Esophagus mucosa (tissue), 1 donor: ENCODE results near the gene BEND7. TPM values are rescaled to one million over a fixed set of nuclear protein-coding genes. Genes with fewer than 3 reads are reported as not detected.
"Not testable (repeated sequence)": the region's sequence is repeated elsewhere in the genome, so short reads cannot be mapped to it uniquely, and the experiment has no call there.

Experiments
- ATAC-seq: fragments of 200-7000 bp; cut with Tn5 transposase; one replicate; pipeline ENCODE4 v1.9.1; 2020
- total RNA-seq: library from RNA; stranded (reverse); gene quantifications from one replicate; pipeline ENCODE4 v1.2.4, GENCODE V29; 2023
- donor health status: DM: yes; HTN: yes; CAD: no.

BEND7 gene
- total RNA-seq, 1 donor from 2014 or later, result 0.56 TPM

- ATAC-seq, result no peak
Measured at GRCh38 chr10:13475124-13475523, 53.7 kb downstream of the BEND7 start.

DNA sequence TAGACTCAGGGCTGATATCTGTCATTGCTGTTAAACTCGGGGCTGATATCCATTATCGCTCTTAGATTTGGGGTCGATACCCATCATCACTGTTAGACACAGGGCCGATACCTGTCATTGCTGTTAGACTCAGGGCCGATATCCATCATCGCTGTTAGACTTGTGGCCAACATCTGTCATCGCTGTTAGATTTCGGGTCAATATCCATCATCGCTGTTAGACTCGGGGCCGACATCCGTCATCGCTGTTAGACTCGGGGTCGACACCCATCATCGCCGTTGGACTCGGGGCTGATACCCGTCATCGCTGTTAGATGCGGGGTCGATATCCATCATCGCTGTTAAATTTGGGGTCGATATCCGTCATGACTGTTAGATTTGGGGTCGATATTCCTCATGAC, 54.8 kb downstream of the BEND7 start:
- ATAC-seq, result no peak

- no peak for ATAC-seq
Measured at GRCh38 chr10:13472359-13472758, 56.5 kb downstream of the BEND7 start.

GRCh38 chr10:13470270-13470669, 58.5 kb downstream of the BEND7 start:
- ATAC-seq, result no peak

- no peak for ATAC-seq
Measured at GRCh38 chr10:13462551-13462950, 66.3 kb downstream of the BEND7 start.

DNA sequence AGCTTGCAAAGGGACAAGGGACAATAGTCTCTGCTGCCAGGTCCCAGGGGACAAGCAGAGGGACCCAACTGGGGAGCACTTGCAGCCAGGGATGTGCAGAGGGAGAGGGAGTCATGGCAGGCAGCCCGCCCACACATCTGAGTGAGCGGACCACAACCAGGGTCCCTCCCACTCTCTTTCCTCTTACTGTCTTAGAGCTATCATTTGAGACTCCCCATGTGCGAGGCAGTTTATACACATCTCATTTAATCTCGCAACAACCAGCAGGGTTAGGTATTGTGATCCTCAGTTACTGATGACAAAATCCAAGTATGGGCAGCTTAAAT, 70.2 kb downstream of the BEND7 start:
- ATAC-seq, result no peak

DNA sequence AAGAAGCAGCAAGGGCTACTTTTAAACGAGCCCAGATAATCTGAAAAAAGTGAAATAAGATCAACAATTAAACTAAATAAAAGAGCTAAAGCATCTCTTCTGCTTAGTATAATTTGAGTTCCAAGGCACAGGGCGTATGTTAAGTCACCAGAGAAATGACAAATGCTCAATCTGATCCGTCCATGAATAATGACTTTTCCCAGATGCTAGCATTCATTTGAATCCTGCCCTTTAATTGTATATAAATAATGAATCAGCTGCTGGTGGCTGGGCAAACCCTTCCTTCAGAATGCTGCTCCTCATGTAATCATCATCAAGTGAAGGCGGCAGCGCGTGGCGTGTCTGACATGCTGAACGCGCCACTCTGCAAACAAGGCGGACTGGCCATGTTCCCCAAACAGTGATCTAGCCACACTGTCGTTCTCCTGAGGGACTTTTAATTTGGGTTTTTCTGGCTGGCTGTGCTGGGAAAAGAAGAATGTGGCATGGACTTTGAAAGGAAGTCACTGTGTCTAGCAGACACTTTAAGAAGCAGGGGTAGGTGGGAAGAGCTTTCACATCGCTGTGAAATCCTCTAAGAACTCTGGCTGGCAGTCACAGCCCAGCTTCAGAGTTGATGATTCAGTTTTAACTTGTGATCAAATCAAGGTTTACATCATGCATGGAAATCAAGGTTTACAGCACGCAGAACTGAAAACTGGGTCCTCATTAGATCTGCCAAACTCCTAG, 70.7 kb downstream of the BEND7 start:
- no peak for ATAC-seq

- ATAC-seq, result peak; percentile 39
Measured at GRCh38 chr10:13453896-13454295, 74.9 kb downstream of the BEND7 start.

- ATAC-seq, result peak; percentile 66
Measured at GRCh38 chr10:13450069-13450468, 78.7 kb downstream of the BEND7 start.

- ATAC-seq, result no peak
Measured at GRCh38 chr10:13449296-13449695, 79.5 kb downstream of the BEND7 start.

- ATAC-seq, result no peak
Measured at GRCh38 chr10:13448216-13448615, 80.6 kb downstream of the BEND7 start.

- ATAC-seq, result no peak
Measured at GRCh38 chr10:13445656-13446400, 83.0 kb downstream of the BEND7 start.

DNA sequence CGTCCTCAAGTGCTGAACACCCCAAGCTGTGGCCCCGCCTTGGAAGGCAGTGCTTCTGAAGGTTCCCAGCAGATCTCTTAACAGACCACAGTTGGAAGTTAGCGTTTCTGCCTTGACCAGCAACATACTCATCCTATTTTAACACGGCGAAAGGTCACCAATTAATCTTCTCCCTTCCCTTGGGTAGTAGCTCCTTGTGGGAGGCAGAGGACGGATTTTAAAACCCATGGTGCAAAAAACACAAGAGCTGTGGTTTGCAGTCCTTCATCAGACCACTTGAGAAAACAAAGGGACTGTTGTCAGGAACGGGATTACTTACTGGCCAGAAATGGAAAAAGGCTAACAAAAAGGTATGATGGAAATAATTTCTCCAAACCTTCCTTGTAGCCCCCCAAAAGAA, 87.3 kb downstream of the BEND7 start:
- no peak for ATAC-seq

GRCh38 chr10:13440185-13441061, 88.4 kb downstream of the BEND7 start:
- ATAC-seq, result peak; percentile 78

- peak; percentile 23 for ATAC-seq
Measured at GRCh38 chr10:13439313-13440184, 89.3 kb downstream of the BEND7 start.

DNA sequence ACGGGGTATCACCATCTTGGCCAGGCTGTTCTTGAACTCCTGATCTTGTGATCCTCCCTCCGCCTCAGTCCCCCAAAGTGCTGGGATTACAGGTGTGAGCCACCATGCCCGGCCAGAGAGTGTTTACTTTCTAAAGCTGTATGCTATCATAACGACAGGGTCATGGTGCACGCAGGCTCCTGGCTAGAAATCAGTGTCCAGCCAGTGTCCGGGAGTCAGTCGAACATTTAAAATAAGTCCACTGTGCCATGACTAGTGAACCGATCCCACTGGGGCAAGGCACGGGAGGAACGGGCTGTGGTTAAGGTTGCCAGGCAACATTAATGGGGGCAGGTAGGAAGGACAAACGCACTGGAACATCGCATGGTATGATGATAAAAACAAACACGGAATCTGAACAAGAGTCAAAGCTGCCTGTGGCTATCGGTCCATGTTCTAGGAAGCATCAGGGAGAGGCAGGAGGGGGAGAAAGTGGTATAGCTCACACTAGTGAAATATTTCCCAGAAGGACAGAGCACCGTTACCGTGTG, 91.7 kb downstream of the BEND7 start:
- no peak for ATAC-seq

DNA sequence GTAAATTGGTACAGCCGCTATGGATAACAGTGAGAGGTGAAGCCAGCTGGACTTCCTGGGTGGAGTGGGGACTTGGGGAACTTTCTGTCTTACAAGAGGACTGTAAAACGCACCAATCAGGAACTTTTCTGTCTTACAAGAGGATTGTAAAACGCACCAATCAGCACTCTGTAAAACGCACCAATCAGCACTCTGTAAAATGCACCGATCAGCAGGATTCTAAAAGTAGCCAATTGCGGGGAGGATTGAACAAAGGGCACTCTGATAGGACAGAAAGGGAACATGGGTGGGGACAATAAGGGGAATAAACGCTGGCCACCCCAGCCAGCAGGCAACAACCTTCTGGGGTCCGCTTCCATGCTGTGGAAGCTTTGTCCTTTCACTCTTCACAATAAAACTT, 100.9 kb downstream of the BEND7 start:
- not testable (repeated sequence) for ATAC-seq

DNA sequence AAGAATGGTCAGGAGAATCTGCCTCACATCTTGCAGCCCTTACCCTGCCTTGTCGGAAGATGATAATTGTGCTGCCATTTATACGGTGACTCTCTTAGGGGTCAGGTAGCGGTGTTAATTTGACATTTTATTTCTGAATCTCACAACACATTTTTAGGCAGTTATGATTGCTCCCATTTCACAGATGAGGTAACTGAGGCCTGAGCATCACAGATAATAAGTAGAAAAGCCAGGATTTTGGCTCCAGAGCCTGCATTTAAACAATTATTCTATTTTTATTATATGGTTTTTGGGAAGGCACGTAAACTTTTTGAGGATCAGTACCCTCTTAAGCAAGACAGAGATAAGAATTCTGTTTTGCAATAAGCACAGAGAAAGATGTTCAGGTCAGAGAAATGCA, 103.4 kb downstream of the BEND7 start:
- no peak for ATAC-seq

DNA sequence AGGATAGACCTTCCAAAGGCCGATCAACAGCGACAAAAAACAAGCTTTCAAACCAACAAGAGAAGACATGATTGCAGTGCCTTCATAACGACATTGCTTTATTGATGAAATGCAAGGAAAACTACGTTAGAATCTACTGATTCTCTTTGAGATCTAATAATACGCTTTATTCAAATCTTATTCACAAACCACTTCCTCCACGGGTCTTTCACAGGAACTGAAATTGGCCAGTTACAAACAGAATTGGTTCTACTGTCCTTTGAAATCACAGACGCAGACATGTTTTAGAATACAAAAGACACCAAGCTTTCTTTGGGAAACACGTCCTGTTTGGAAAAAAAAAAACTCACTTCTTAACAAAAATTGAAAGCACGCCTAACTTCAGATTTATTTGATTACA, 106.0 kb downstream of the BEND7 start:
- no peak for ATAC-seq

DNA sequence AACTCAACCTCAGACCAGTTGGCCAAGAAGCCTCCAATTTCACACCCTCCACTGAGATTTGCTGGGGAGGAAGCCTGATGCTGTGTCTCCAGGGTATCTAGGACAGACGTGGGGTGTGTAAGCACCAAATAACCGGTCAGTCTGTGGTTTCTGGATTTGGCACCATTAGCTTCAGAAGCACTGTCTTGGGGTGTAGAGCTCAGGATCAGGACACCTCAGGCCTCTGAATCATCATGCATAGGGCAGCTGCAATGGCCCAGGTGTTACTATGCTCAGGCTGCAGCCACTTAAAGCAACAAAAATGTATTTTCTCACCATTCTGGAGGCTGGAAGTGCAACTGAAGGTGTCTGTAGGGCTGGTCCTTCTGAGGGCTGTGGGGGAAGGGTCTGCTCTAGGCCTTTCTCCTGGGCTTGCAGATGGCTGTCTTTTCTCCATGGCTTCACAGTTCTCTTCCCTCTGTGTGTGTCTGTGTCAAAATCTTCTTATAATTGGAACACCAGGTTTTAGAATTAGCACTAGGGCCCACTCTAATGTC, 107.4 kb downstream of the BEND7 start:
- ATAC-seq, result no peak

DNA sequence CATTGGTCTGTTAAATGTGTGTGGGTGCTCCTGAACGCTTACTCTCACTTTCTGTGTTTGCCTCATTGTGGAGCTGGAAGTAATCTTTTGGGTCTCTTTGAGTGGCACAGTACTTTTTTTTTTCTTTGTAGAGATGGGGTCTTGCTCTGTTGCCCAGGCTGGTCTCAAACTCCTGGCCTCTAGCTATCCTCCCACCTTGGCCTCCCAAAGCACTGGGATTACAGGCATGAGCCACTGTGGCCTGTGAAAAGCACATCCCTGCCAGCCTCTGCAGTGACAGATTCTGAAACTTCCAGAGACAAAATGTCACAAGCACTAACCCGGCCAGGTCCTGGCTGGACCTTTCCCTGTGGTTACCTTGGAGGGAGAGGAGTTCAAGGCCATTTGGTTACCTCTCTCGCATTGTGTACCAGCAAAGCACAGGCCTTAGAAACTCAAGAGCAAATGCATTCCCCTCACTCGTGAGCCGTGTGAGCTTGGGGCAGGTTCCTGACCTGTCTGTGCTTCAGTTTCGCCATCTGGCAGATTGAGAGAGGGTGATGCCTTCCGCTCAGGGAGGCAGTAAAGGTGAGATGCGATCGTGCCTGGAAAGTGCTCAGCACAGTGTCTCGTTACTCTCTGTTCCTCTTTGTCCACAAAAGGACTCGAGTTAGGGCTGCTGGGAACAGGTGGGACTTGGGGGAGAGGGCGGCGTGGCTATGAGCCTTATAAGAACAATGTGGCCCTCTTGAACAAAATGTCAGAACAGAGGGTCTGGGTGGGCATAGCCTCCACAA, 108.1 kb downstream of the BEND7 start:
- ATAC-seq, result no peak
